Heart left ventricle (tissue), 16 donors: ENCODE measurements around the gene DNMT1. TPM values are rescaled to one million over a fixed set of nuclear protein-coding genes. Genes with fewer than 3 reads are reported as not detected.
"Not testable (repeated sequence)": the region's sequence is repeated elsewhere in the genome, so short reads cannot be mapped to it uniquely, and the experiment has no call there.

ENCODE experiments used
- ATAC-seq, 4 donors: fragments of 200-7000 bp; cut with Tn5 transposase; one replicate each; pipeline ENCODE4 v1.9.1; 2020 to 2022; ENCODE audit warnings: moderate library complexity in 4 of 4, mild to moderate bottlenecking in 3 of 4, moderate number of reproducible peaks in 1 of 4
- DNase-seq, 5 donors: peaks; one replicate each; pipeline ENCODE4 v3.0.0-alpha.2; 2020
- H3K27ac ChIP-seq, 12 donors: fragments of 200-600 bp; sonication (generic) in 4 of 12; one replicate each; pipeline versions ENCODE4 v1.5.0 to v1.8.0; 2016 to 2022; ENCODE audit warnings: mild to moderate bottlenecking in 2 of 12
- H3K27me3 ChIP-seq, 9 donors: fragments of 200-600 bp; sonication (generic) in 2 of 9; one replicate each; pipeline versions ENCODE4 v1.5.1 to v1.8.0; 2016 to 2022; ENCODE audit warnings: mild to moderate bottlenecking in 3 of 9
- H3K36me3 ChIP-seq, 9 donors: fragments of 200-600 bp; sonication (generic) in 2 of 9; one replicate each; pipeline versions ENCODE4 v1.5.0 to v1.8.0; 2018 to 2022; ENCODE audit warnings: mild to moderate bottlenecking in 2 of 9
- H3K4me1 ChIP-seq, 12 donors: fragments of 200-600 bp; sonication (generic) in 4 of 12; one replicate each; pipeline versions ENCODE4 v1.5.0 to v1.8.0; 2016 to 2022; ENCODE audit warnings: mild to moderate bottlenecking in 3 of 12
- H3K4me3 ChIP-seq, 12 donors: fragments of 200-600 bp; sonication (generic) in 4 of 12; one replicate each; pipeline versions ENCODE4 v1.5.0 to v1.8.0; 2017 to 2022; ENCODE audit warnings: mild to moderate bottlenecking in 9 of 12, moderate library complexity in 4 of 12
- H3K9me3 ChIP-seq, 12 donors: fragments of 200-600 bp; sonication (generic) in 4 of 12; one replicate each; pipeline versions ENCODE4 v1.5.0 to v1.8.0; 2016 to 2022; ENCODE audit warnings: mild to moderate bottlenecking in 1 of 12
- CTCF ChIP-seq, 12 donors: fragments of 200-600 bp; sonication (generic) in 4 of 12; IDR thresholded peaks; one replicate each; pipeline versions ENCODE4 v1.5.0 to v1.8.0; 2018 to 2022; ENCODE audit warnings: antibody characterized with exemption in 12 of 12, mild to moderate bottlenecking in 5 of 12
- POLR2A ChIP-seq, 2 donors: fragments of 450-650 bp; IDR thresholded peaks; one replicate each; pipeline ENCODE4 v1.6.1; 2017; ENCODE audit warnings: antibody characterized with exemption in 2 of 2, mild to moderate bottlenecking in 2 of 2, moderate library complexity in 2 of 2
- WGBS, 4 donors: extraction: QIAGEN DNeasy Blood & Tissue Kit in 2 of 4; methylation state at CpG; one replicate each; pipeline versions ENCODE4 v1.1.5 to v1.1.7; 2013 to 2018; 5-methylcytosine and 5-hydroxymethylcytosine counted together
- intact Hi-C, 10 donors: fragments of 100-400 bp; cut with DNase I; formaldehyde crosslinking; loops; one replicate each; pipeline versions ENCODE4 v1.11.1 to v1.14.2; 2022
- polyA plus RNA-seq, 2 donors: library from polyadenylated mRNA; stranded (reverse); fragments of 200-250 nt; gene quantifications; one replicate each; pipeline ENCODE4 v1.2.3, GENCODE V29; 2013
- total RNA-seq, 9 donors: library from RNA; depleted of rRNA in 2 of 9; stranded (reverse); fragments of >200 nt in 2 of 9; fragmentation: NEBNext Ultra II Directional in 3 of 9; extraction: Animal tissue kit (Norgen Biotek cat#: 25700) in 3 of 9; gene quantifications; one replicate each; pipeline versions ENCODE4 v1.1.0 to v1.2.4, GENCODE V29; 2016 to 2023
- donor health status: ischemic (EF 13 %, LVEDD 7.1; RV severe dilation, severe dysfunction).
- donor health status: healthy with polysubstance abuse.
- donor health status: DM: no; HTN: yes; CAD: no.
- donor health status: DM: no; HTN: no; CAD: no.
- donor health status: ischemic (EF 25% LVEDD 6.9; RV normal size, moderate dysfunction).
- donor health status: ischemic (EF 25% LVEDD 5.7; RV mildly dilated, moderate dysfunction).
- donor health status: healthy.
- donor health status: DM: yes; HTN: yes; CAD: no.
- donor health status: ischemic (EF 35%, LVEDD 5.7; RV mildly dilated, moderate dysfunction).
- donor health status: nonischemic (EF 11% LVEDD 7.7; RV severe dilation, severe dysfunction).
- donor health status: DM: yes; HTN: yes; CAD: no.
- donor health status: PGD.
- donor health status: ischemic (EF 29% LVEDD 5.4; RV normal size, mild dysfunction).
- donor health status: nonischemic (EF 23%, LVEDD 6.1; RV moderate dilation, normal function).

Gene DNMT1
- total and polyA plus RNA-seq, 11 donors: 16.1 to 61.6 (median 25.0) TPM

- intact Hi-C loops: no loop called here
- Histone ChIP-seq H3K27me3 (no peaks in the 10 kb centered on the region), H3K4me3 (no peak overlapping the region), H3K4me1 (peaks cover 0 to 26% (median 0%) of the 10 kb centered on the region in 12 donors), H3K27ac (no peak overlapping the region), H3K36me3 (no peaks in the 10 kb centered on the region), H3K9me3 (no peaks in the 10 kb centered on the region)
- no peak for DNase-seq
- no peak for ATAC-seq
- WGBS, 4 donors: 68 to 76% (median 70%) methylated on average over 3 of the region's 3 CpGs
- TF ChIP-seq CTCF (IDR thresholded peaks at IDR 0.05) (no peak), POLR2A (IDR thresholded peaks at IDR 0.05) (no peak)
Observed at GRCh38 chr19:10201176-10201575, 6.4 kb upstream of the DNMT1 start.

GRCh38 chr19:10200101-10200500 lies 5.3 kb upstream of the DNMT1 start:
- peaks cover 0 to 26% (median 0%) of the 10 kb centered on the region in 12 donors for H3K4me1 ChIP-seq
- intact Hi-C loops, H3K36me3 ChIP-seq, H3K27ac ChIP-seq, DNase-seq, H3K4me3 ChIP-seq, H3K9me3 ChIP-seq, H3K27me3 ChIP-seq, ATAC-seq: not testable (repeated sequence)
- WGBS, 4 donors: 91 to 93% (median 92%) methylated on average over 15 of the region's 15 CpGs

GRCh38 chr19:10198889-10199644 lies 4.3 kb upstream of the DNMT1 start:
- H3K4me1 ChIP-seq: peaks cover 0 to 26% (median under 1%) of the 10 kb centered on the region in 12 donors
- WGBS, 4 donors: 57 to 70% (median 61%) methylated on average over 11 of the region's 11 CpGs
- ATAC-seq, H3K9me3 ChIP-seq, DNase-seq, H3K36me3 ChIP-seq, H3K27me3 ChIP-seq: not testable (repeated sequence)
- H3K4me3 ChIP-seq: peak overlapping the region in 2 of 12 donors; percentile 8 to 21
- H3K27ac ChIP-seq: peak overlapping the region in 2 of 12 donors; percentile 36 to 92
- intact Hi-C loops: loop anchor here in 1 of 10 donors (10.0 kb wide), 1 partner anchor 46 kb away; no protein-coding TSS in a partner anchor

- no peak for TF ChIP-seq CTCF (IDR thresholded peaks at IDR 0.05)
- TF ChIP-seq POLR2A (IDR thresholded peaks at IDR 0.05): no peak
- peak overlapping the region in 9 of 12 donors; percentile 82 to 92 (median 87) for H3K27ac ChIP-seq
- no peaks in the 10 kb centered on the region for H3K27me3 ChIP-seq
- intact Hi-C loops: loop anchor here in 5 of 10 donors (1.0 to 10.0 kb wide), 3 partner anchors 50 to 56 kb away; no protein-coding TSS in a partner anchor
- peaks cover 0 to 54% (median 20%) of the 10 kb centered on the region in 12 donors for H3K4me1 ChIP-seq
- H3K9me3 ChIP-seq: no peaks in the 10 kb centered on the region
- H3K36me3 ChIP-seq: peaks cover 0 to 18% (median 0%) of the 10 kb centered on the region in 9 donors
- no peak for DNase-seq
- WGBS, 4 donors: 36 to 55% (median 40%) methylated on average over 6 of the region's 6 CpGs
- H3K4me3 ChIP-seq: peak overlapping the region; percentile 46 to 94 (median 76)
- ATAC-seq: no peak
Observed at GRCh38 chr19:10195199-10195519, 406 bp upstream of the DNMT1 start.

- Histone ChIP-seq H3K9me3 (no peaks in the 10 kb centered on the region), H3K4me3 (peak overlapping the region; percentile 46 to 94 (median 76)), H3K36me3 (peaks cover 0 to 27% (median 0%) of the 10 kb centered on the region in 9 donors), H3K27ac (peak overlapping the region in 11 of 12 donors; percentile 71 to 92 (median 87)), H3K27me3 (no peaks in the 10 kb centered on the region), H3K4me1 (peaks cover 0 to 46% (median 20%) of the 10 kb centered on the region in 12 donors)
- DNase-seq (peak in 1 of 5 donors; percentile 59), ATAC-seq (peak in 3 of 4 donors; percentile 1 to 32 (median 11))
- intact Hi-C loops: loop anchor here in 7 of 10 donors (2.0 to 10.0 kb wide), 6 partner anchors 33 to 58 kb away; partner anchors contain the start of genes MRPL4 (in 1 of the 7) and S1PR2 (in 1 of the 7)
- WGBS, 4 donors: 1 to 2% (median 1%) methylated on average over 20 to 30 of the region's 30 CpGs
- TF ChIP-seq POLR2A (IDR thresholded peaks at IDR 0.05) (no peak), CTCF (IDR thresholded peaks at IDR 0.05) (no peak)
Observed at GRCh38 chr19:10193790-10194499, 808 bp downstream of the DNMT1 start.
